Ammon's horn (tissue), 1 donor: ENCODE measurements around the gene EPHB2.
"Not testable (repeated sequence)": the region's sequence is repeated elsewhere in the genome, so short reads cannot be mapped to it uniquely, and the experiment has no call there.

Source experiments
- DNase-seq: peaks from one replicate; pipeline ENCODE4 v3.0.0-alpha.2; 2016; ENCODE audit warnings: low spot score

EPHB2 gene

GRCh38 chr1:22710701-22711049, at the start of gene EPHB2:
Gene EPHB2 (plus strand): TSS chr1:22710839. CDS start chr1:22710983, 144 bp downstream.
- peak; percentile 69 for DNase-seq

DNA sequence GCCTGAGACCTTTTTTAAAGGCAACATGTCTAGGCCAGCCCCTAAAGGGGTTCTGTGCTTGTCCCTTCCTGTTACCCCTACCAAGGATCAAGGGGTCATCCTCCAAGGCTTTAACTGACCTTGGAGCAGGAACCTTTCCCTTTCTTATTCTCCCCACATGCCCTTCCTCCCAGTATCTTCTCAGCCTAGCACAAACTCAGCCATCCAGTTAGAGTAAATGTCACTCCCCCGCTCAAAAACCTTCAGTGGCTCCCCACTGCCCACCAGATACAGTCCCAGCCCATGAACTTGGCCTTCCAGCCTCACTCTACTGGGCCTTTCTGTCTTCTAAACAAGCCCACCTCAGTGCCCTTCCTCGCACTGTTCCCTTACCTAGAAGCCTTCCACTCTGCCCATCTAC, 48.8 kb upstream of the EPHB2 start:
- DNase-seq: no peak

DNA sequence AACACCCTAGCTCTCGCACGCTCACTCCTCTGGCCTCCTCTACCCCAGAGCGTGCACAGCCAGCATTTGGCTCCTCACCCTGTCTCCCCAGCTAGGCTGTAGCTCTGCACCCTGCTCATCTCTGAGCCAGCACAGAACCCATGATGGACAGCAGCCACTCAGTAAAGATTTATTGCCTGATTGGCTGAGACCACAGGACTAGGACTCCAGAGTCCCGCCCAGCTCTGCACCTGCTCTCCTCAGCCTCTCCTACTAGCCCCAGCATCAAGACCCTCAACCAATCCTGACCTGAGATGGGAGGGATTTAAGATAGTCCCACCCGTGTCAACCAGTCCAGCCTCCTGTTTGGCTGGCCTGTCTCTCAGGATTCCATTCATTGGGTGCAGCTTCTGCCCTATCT, 48.3 kb upstream of the EPHB2 start:
- peak; percentile 77 for DNase-seq

GRCh38 chr1:22662986-22663408, 47.6 kb upstream of the EPHB2 start:
- DNase-seq: no peak

GRCh38 chr1:22665752-22666151, 44.9 kb upstream of the EPHB2 start:
- DNase-seq: peak; percentile 43

DNA sequence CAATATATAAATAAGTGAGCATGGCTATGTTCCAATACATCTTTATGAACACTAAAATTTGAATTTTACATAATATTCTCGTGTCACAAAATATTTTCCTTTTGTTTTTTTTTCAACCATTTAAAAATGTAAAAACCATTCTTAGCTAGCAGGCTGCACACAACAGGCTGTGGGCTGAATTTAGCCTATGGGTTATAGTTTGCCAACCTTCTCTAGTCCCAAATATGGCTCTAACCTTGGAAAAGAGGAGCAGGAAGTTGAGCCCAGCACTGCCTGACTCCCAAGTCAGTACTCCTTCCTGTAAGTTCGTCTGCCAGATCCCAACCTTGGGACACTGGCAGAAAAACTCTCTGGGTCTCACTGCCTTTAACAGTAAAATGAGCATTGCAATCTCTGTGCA, 44.2 kb upstream of the EPHB2 start:
- DNase-seq: no peak

DNA sequence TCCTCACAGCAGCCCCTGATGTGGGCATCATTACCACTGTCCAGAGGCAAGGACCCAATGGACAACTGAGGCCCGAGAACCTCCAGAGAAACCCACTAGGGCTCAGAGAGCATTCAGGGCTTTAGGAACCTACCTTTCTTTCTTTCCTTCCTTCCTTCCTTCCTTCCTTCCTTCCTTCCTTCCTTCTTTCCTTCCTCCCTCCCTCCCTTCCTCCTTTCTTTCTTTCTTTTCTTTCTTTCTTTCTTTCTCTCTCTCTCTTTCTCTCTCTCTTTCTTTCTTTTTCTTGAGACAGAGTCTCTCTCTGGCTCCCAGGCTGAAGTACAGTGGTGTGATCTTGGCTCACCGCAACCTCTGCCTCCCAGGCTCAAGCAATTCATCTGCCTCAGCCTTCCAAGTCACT, 41.8 kb upstream of the EPHB2 start:
- DNase-seq: not testable (repeated sequence)

- DNase-seq: no peak
Observed at GRCh38 chr1:22670352-22670975, 40.2 kb upstream of the EPHB2 start.

GRCh38 chr1:22671999-22672398, 38.6 kb upstream of the EPHB2 start:
- no peak for DNase-seq

GRCh38 chr1:22673486-22674409, 36.9 kb upstream of the EPHB2 start:
- peak; percentile 70 for DNase-seq

DNA sequence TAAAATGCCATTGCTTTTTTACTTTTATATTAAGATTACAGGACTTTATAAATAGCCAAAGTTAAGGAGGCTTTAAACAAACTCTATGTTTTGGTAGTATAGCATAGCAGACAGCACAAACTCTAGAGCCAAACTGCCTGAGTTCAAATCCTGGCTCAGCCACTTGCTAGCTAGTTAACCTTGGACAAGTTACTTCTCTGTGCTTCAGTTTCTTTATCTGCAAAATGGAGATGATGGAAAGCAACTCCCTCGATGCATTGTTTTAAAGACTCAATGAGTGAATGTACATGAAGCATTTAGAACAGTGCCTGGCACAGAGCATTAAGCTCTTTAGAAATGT, 36.3 kb upstream of the EPHB2 start:
- DNase-seq: no peak

DNA sequence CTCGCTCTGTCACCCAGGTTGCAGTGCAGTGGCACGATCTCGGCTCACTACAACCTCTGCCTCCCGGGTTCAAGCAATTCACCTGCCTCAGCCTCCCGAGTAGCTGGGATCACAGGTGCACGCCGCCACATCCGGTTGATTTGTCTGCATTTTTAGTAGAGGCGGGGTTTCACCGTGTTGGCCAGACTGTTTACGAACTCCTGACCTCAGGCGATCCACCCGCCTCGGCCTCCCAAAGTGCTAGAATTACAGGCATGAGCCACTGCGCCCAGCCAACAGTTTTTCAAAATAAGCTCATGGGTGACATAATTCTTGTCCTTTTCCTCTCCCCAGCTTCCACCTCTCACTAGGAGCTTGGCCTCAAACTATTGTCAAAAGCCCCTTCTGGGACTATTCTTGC, 34.5 kb upstream of the EPHB2 start:
- not testable (repeated sequence) for DNase-seq

DNA sequence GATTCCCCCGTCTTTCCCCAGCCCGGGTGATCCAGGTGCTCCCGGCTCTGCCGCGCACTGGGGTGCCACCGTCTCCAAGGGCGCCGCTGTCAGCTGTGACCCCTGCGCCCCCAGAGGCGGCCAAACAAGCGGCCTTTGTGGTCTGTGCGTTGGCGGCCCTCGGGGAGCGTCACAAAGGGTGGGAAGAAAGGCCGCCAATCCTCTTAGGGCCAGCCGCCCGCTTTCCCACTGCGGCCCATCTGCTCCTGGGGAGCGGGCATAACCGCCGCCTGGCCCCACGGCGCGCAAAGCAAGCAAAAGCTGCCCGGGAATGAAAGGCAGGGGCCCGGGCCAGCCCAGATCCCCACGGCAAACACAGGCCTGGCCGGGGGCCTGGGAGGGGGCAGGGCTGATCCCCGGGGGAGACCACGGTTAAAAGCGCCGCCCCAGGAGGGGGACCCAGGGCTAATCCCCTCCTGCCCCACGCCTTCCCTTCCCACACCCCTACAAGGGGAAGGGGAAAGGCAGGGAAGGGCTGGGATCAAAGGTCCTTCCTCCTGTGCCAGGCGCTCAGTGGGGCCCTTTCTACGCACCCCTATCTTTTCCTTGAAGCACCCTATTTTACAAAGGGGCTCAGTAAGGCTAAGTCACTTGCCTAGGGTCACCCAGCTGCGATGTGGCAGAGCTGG, 33.6 kb upstream of the EPHB2 start:
- no peak for DNase-seq

DNA sequence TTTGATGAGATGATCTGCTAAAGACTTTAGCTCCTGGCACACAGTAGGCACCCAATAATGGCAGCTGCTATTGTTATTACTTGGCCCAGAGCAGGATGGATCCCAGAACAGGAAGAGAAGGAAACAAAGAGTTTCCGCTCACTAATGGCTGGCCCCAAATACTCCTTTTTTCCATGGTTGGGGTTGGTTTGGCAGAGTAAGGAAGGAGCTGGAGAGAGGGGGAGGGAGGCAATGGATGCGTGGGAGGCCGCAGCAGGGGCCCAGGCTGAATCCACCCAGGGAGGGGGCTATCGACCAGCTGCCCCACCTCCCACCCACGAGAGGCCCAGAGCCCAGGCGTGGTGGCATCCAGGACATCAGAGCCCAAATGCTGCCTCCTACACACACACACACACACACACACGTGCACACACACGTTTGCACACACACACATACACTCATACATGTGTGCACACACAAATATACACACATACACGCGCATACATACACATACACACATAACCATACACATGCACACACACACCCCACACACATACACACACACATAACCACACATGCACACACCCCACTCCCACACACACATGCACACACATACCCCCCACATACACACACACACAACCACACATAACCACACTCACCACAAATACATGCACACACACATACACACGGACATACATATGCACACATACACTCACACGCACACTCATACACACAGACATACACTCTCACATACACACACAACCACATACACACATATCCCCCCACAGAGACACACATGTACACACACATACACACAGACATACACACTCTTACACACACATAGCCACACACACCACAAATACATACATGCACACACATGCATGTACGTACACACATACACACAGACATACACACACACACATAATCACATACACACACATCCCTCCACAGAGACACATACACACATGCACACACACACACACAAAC, 32.4 kb upstream of the EPHB2 start:
- DNase-seq: no peak

DNA sequence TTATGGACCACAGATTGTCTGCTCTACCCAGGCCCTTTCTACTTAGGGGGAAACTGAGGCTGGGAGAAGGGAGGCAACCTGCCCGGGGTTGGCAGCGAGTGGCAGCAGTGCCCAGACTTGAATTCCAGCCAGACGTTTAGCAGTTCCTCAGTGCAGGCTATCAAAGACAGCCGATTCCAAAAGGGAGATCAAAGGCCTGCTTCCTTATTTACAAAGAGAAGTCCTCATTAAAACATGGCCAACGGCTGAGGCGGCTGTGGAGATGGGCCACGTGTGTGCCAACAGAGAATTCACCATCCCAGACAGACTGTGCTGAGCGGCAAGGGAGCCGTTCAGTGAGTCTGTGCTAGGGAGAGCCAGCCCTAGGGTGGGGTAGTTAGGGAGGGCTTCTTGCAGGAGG, 29.9 kb upstream of the EPHB2 start:
- no peak for DNase-seq

- no peak for DNase-seq
Observed at GRCh38 chr1:22681556-22682276, 28.9 kb upstream of the EPHB2 start.

GRCh38 chr1:22683547-22683946, 27.1 kb upstream of the EPHB2 start:
- DNase-seq: no peak

GRCh38 chr1:22685591-22686059, 25.0 kb upstream of the EPHB2 start:
- no peak for DNase-seq

- no peak for DNase-seq
Observed at GRCh38 chr1:22687191-22687590, 23.4 kb upstream of the EPHB2 start.

DNA sequence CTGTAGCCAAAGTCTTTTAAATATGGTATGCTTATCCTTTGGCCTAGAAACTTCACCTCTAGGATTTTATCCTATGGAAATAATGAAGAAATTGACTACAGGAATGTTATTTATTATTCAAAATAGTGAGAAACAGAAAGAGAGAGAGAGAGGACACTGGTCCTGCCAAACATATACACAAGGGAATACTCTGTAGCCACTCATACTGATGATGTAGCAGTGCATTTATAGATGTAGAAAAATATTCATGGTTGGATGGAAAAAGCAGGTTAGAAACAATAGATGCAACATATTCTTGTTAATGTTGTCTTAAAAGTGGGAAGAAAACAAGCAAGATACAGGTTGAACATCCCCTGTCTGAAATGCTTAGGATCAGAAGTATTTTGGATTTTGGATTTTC, 22.2 kb upstream of the EPHB2 start:
- no peak for DNase-seq

DNA sequence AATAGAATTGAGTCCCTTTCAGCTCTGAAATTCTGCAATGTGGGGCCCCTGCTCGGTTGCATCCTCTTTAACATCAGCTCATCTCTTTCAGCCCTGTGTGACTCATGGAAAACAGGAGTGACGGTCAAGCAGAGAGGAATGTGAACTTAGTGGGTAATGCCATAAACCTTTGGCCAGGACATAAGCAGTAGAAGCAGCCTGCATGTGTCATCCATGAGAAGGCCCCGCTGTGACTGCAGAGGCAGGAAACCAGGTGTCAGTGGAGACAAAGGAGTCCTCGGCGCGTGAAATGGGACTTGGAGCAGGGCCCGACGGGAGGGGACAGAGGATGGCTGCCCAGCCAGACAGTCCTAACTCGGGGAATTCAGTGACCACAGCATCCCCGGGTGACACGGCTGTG, 21.1 kb upstream of the EPHB2 start:
- DNase-seq: no peak
